H54 (cell line): Measurements from ENCODE around the gene EFNB3.

Experiments
- DNase-seq: peaks from one replicate; pipeline ENCODE4 v3.0.0; 2011; ENCODE audit warnings: low spot score, mixed read lengths; ENCODE audit not compliant: insufficient read length
- FAIRE-seq: peaks from 3 replicates; lab custom pipeline; 2011; peaks lifted over from hg19 to GRCh38; lab: Jason Lieb, UNC
- POLR2A ChIP-seq: IDR thresholded peaks from 2 replicates; pipeline ENCODE4 v1.6.1; 2011; ENCODE audit warnings: low read depth, mild to moderate bottlenecking, low read length

The EFNB3 gene

GRCh38 chr17:7686222-7687071, 18.6 kb upstream of the EFNB3 start:
- FAIRE-seq: no peak
- no peak for DNase-seq
- TF ChIP-seq POLR2A: peak; percentile 58

GRCh38 chr17:7687072-7687907, 17.7 kb upstream of the EFNB3 start, which contains the start of gene TP53:
Gene TP53, minus strand, starts transcription at chr17:7687490. Its CDS starts 10,896 bp downstream, at chr17:7676594.
- peak; percentile 91 for TF ChIP-seq POLR2A
- no peak for FAIRE-seq

GRCh38 chr17:7687908-7688807, 16.8 kb upstream of the EFNB3 start, which contains the start of gene WRAP53:
Gene WRAP53, plus strand, starts transcription at chr17:7688477. Its CDS starts 172 bp downstream, at chr17:7688649.
- peak; percentile 62 for TF ChIP-seq POLR2A
- DNase-seq: peak; percentile 84
- no peak for FAIRE-seq

More at GRCh38 chr17:7687072-7687907, 17.7 kb upstream of the EFNB3 start, which contains the start of gene TP53:
- no peak for DNase-seq

- no peak for TF ChIP-seq POLR2A
- DNase-seq (no peak), FAIRE-seq (no peak)
These were observed 16.1 kb upstream of the EFNB3 start for GRCh38 chr17:7688808-7689316.

GRCh38 chr17:7695586-7695985, 9.4 kb upstream of the EFNB3 start:
- DNase-seq (no peak), FAIRE-seq (no peak)
- TF ChIP-seq POLR2A: no peak

GRCh38 chr17:7697828-7698588, 7.0 kb upstream of the EFNB3 start:
- no peak for TF ChIP-seq POLR2A
- FAIRE-seq: no peak
- no peak for DNase-seq

- TF ChIP-seq POLR2A: no peak
- FAIRE-seq: no peak
These were observed 4.5 kb upstream of the EFNB3 start for GRCh38 chr17:7700510-7700909.

GRCh38 chr17:7701681-7702080, 3.3 kb upstream of the EFNB3 start:
- FAIRE-seq (no peak), DNase-seq (no peak)
- TF ChIP-seq POLR2A: no peak

More at GRCh38 chr17:7700510-7700909, 4.5 kb upstream of the EFNB3 start:
- no peak for DNase-seq

DNA sequence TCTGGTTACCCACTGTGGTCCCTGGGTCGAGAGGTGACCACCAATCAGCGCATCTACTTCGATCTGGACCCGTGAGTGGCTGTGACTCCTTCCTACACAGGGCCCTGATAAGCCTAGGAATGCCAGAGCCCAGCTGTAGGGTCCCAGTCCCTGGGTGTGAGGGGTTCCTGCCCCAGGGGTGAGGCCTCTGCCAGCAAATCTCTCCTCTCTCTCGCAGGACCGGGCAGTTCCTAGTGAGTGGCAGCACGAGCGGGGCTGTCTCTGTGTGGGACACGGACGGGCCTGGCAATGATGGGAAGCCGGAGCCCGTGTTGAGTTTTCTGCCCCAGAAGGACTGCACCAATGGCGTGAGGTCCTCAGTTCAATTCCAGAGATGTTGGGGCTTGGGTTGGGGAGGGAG, 2.2 kb upstream of the EFNB3 start:
- FAIRE-seq (no peak), DNase-seq (no peak)
- TF ChIP-seq POLR2A: no peak

DNA sequence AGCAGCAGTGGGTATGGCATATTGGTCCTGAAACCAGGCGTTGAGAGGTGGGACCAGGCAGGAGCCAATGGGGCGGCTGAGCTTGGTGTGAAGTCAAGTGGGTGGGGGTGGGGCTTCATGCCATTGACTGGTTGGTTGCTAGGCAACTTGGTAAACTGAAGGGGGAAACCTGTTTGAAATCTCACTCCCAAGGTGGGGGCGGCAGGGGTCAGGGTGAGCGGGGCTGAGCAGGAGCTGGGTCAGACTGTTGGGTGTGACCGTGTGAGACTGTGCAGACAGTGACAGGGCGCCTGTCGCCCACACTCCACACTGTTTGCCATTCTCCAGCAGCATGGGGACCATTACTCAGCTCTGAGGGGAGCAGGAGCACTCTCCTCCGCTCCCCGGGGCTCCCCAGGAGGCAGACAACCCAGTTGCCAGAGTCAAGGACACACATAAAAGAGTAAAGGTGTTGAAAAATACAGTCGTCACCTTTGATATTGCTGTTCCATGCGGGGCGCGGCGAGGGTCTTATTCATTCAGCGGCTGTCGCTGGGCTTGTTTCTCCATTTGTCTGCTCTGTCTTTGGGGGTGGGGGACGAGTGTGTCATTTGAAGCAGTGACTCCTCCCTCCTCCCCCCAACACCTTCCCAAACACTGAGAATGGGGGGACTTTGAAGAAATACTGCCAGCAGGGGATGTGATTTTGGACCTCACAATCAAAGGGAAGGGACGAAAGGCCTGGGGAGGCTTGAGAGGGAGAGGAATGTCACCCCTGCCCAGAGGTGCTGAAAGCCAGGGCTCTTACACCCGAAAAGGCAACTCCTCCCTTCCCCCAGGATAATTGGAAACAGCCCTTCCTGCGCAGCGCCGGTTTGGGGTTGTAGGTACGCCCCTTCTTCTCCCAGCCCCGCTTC, 1.2 kb upstream of the EFNB3 start:
- TF ChIP-seq POLR2A: no peak
- no peak for FAIRE-seq
- DNase-seq: no peak
